ENCODE measurements around the gene SPOCK1. TPM values are rescaled to one million over a fixed set of nuclear protein-coding genes. Genes with fewer than 3 reads are reported as not detected.

SPOCK1 gene
- polyA plus RNA-seq, 3 donors = 1.8 to 5.7 (median 2.1) TPM

DNA sequence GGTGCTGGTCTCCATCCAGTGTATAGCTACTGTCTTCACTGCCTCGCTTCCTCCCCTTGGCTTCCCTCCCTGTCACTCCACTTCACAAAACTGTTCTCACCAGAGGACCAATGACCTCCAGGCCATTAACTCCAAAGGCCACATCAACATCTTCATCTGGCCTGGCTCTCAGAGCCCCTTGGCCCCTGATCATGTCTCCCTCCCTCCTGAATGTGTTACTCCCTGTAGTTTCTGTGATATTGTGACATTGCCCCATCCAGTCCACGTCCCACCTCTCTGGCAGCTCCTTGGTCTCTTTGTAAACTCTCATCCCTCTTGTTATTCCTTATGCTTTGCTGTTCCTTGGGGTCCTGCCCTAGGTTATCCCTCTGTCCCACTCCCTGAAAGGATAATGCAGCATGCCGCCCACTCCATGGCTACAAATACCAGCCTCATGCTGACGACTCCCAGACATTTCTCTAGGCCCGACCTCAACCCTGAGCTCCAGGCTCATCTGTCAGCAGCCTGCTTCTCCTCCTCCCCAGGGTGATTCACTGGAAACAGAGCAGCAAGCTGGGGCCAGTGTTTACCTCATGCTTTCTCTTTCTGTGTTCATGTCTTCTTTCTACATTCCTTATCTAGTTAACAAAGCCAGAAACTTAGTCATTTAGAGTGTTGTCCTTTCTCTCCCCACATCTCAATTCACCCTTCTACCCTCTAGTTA lies 312.2 kb downstream of the SPOCK1 start:
- Histone ChIP-seq H3K27ac (ENCODE audit: low read depth in 1 of 2, low read length in 2 of 2) (no peak overlapping the region), H3K4me1 (ENCODE audit: control insufficient read depth in 1 of 2, insufficient read depth in 2 of 2, low read length in 2 of 2) (no peaks in the 10 kb centered on the region), H3K27me3 (ENCODE audit: control insufficient read depth in 2 of 2, insufficient read depth in 2 of 2, low read length in 2 of 2) (no peaks in the 10 kb centered on the region), H3K36me3 (replicated peaks in 1 of 2; ENCODE audit: control insufficient read depth in 1 of 2, insufficient read depth in 2 of 2, low read length in 2 of 2) (no peaks in the 10 kb centered on the region), H3K4me2 (replicated peaks; ENCODE audit: extremely low read depth, low read length, poor library complexity, severe bottlenecking) (no peak overlapping the region), H3K4me3 (replicated peaks in 1 of 3; ENCODE audit: low read depth in 2 of 3, low read length in 3 of 3) (no peak overlapping the region), H4K20me1 (ENCODE audit: insufficient read depth, low read length) (no peaks in the 10 kb centered on the region), H3K9me3 (replicated peaks in 1 of 2; ENCODE audit: control insufficient read depth in 1 of 2, insufficient read depth in 1 of 2, low read length in 2 of 2) (no peaks in the 10 kb centered on the region), H3K9ac (ENCODE audit: insufficient read depth, low read length, poor library complexity, severe bottlenecking) (no peak overlapping the region), H3K79me2 (ENCODE audit: insufficient read depth, low read length) (no peaks in the 10 kb centered on the region), H2AFZ (ENCODE audit: insufficient read depth, low read depth, low read length, poor library complexity, severe bottlenecking) (no peak overlapping the region)
- no peaks in the 10 kb centered on the region for H3K4me1 Mint-ChIP-seq
- H3K4me3 Mint-ChIP-seq = no peak overlapping the region
- TF ChIP-seq, protein P1, sequence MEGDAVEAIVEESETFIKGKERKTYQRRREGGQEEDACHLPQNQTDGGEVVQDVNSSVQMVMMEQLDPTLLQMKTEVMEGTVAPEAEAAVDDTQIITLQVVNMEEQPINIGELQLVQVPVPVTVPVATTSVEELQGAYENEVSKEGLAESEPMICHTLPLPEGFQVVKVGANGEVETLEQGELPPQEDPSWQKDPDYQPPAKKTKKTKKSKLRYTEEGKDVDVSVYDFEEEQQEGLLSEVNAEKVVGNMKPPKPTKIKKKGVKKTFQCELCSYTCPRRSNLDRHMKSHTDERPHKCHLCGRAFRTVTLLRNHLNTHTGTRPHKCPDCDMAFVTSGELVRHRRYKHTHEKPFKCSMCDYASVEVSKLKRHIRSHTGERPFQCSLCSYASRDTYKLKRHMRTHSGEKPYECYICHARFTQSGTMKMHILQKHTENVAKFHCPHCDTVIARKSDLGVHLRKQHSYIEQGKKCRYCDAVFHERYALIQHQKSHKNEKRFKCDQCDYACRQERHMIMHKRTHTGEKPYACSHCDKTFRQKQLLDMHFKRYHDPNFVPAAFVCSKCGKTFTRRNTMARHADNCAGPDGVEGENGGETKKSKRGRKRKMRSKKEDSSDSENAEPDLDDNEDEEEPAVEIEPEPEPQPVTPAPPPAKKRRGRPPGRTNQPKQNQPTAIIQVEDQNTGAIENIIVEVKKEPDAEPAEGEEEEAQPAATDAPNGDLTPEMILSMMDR (IDR thresholded peaks at IDR 0.05) = no peak
- H3K36me3 Mint-ChIP-seq = no peaks in the 10 kb centered on the region
- 84% methylated on average over 5 of the region's 5 CpGs for WGBS (ENCODE audit: insufficient coverage)
- intact Hi-C loops (cut with micrococcal nuclease) = no loop called here
- no peak for DNase-seq
- peaks cover 0 to 2% (median 0%) of the 10 kb centered on the region in 7 donors for H3K9me3 Mint-ChIP-seq
- peak overlapping the region in 1 of 7 donors; percentile 13 for H3K27ac Mint-ChIP-seq
- H3K27me3 Mint-ChIP-seq (ENCODE audit: low read depth in 3 of 3) = peaks cover 3 to 9% (median 4%) of the 10 kb centered on the region in 3 donors

DNA sequence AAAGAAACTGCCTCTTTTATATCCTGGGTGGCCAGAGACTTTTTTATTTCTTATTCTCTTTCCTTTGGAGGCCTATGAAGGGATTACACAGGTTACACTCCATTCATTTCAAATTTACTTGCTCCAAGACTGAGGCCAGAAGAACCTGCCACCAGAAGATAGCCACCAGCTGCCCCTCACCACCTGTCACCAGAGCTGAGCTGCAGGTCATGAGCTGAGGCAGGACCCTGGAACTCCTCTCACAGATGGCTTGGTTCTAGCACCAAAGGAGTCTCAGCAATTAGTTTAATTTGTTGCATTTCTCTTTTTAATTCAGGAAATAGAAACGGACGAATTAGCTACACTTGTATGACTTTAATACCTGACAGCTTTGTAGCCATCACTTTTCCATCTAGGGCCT lies 313.9 kb downstream of the SPOCK1 start:
- Histone ChIP-seq H3K27me3 (ENCODE audit: control insufficient read depth in 2 of 2, insufficient read depth in 2 of 2, low read length in 2 of 2) (no peaks in the 10 kb centered on the region), H3K9me3 (replicated peaks in 1 of 2; ENCODE audit: control insufficient read depth in 1 of 2, insufficient read depth in 1 of 2, low read length in 2 of 2) (no peaks in the 10 kb centered on the region), H3K4me3 (replicated peaks in 1 of 3; ENCODE audit: low read depth in 2 of 3, low read length in 3 of 3) (no peak overlapping the region), H3K36me3 (replicated peaks in 1 of 2; ENCODE audit: control insufficient read depth in 1 of 2, insufficient read depth in 2 of 2, low read length in 2 of 2) (no peaks in the 10 kb centered on the region), H3K4me1 (ENCODE audit: control insufficient read depth in 1 of 2, insufficient read depth in 2 of 2, low read length in 2 of 2) (no peaks in the 10 kb centered on the region), H3K9ac (ENCODE audit: insufficient read depth, low read length, poor library complexity, severe bottlenecking) (no peak overlapping the region), H3K4me2 (replicated peaks; ENCODE audit: extremely low read depth, low read length, poor library complexity, severe bottlenecking) (no peak overlapping the region), H4K20me1 (ENCODE audit: insufficient read depth, low read length) (no peaks in the 10 kb centered on the region), H2AFZ (ENCODE audit: insufficient read depth, low read depth, low read length, poor library complexity, severe bottlenecking) (no peak overlapping the region), H3K79me2 (ENCODE audit: insufficient read depth, low read length) (no peaks in the 10 kb centered on the region), H3K27ac (ENCODE audit: low read depth in 1 of 2, low read length in 2 of 2) (no peak overlapping the region)
- no CpG with 5 or more reads among the region's 2 CpGs for WGBS (ENCODE audit: insufficient coverage)
- TF ChIP-seq, protein P1 (IDR thresholded peaks at IDR 0.05) = no peak
- Mint-ChIP-seq H3K4me3 (no peak overlapping the region), H3K27ac (no peak overlapping the region), H3K36me3 (no peaks in the 10 kb centered on the region), H3K9me3 (peaks cover 0 to 2% (median 0%) of the 10 kb centered on the region in 7 donors), H3K4me1 (no peaks in the 10 kb centered on the region), H3K27me3 (ENCODE audit: low read depth in 3 of 3) (peaks cover 3 to 9% (median 4%) of the 10 kb centered on the region in 3 donors)
- DNase-seq = no peak
- intact Hi-C loops (cut with micrococcal nuclease) = no loop called here
